Spleen (tissue), 7 donors: ENCODE data around the gene PRIMPOL.

Experiments
- CTCF ChIP-seq, 11 experiments: fragments of 200-600 bp in 7 of 11; fragments of 450-650 bp in 4 of 11; sonication (generic) in 4 of 11; IDR thresholded peaks in 8 of 11; conservative IDR thresholded peaks in 3 of 11; 1 replicate in 7 of 11; 2 replicates in 4 of 11; pipeline versions ENCODE4 v1.4.0 to v1.8.0; 2016 to 2021; ENCODE audit warnings: antibody characterized with exemption in 11 of 11, inconsistent platforms in 4 of 11, mild to moderate bottlenecking in 1 of 11
- POLR2A ChIP-seq, 3 donors: fragments of 450-650 bp; IDR thresholded peaks; one replicate each; pipeline ENCODE4 v1.5.1; 2017; ENCODE audit warnings: antibody characterized with exemption in 3 of 3, mild to moderate bottlenecking in 1 of 3
- POLR2AphosphoS5 ChIP-seq, 3 donors: sonication (generic); formaldehyde crosslinking; IDR thresholded peaks; one replicate each; pipeline ENCODE4 v1.5.1; 2017; ENCODE audit warnings: antibody characterized with exemption in 3 of 3
- donor health status: DM: no; HTN: no; CAD: no; lungs with moderate emphysema.
- donor health status: DM: no; HTN: no; CAD: no.
- donor health status: DM: no; HTN: no; CAD: no.

- no peak for TF ChIP-seq CTCF (IDR thresholded peaks at IDR 0.05 in 8 of 11, conservative IDR thresholded peaks at IDR 0.05 in 3 of 11)
- no peak for TF ChIP-seq POLR2A (IDR thresholded peaks at IDR 0.05)
- TF ChIP-seq POLR2AphosphoS5 (IDR thresholded peaks at IDR 0.05): no peak
Observed at GRCh38 chr4:184729946-184730345, 80.4 kb downstream of the PRIMPOL start.
